Posterior cingulate gyrus (tissue), 11 donors: ENCODE data around the gene XKR3.
"Not testable (repeated sequence)": the region's sequence is repeated elsewhere in the genome, so short reads cannot be mapped to it uniquely, and the experiment has no call there.

ENCODE experiments used
- DNase-seq, 10 donors: peaks; one replicate each; pipeline versions ENCODE4 v3.0.0 to v3.0.0-alpha.2; 2020 to 2021; ENCODE audit warnings: mixed read lengths in 3 of 10
- intact Hi-C: fragments of 100-400 bp; cut with DNase I; formaldehyde crosslinking; loops from one replicate; pipeline ENCODE4 v1.15.1; 2023

The XKR3 gene

GRCh38 chr22:16749282-16749681 lies 75.9 kb downstream of the XKR3 start:
- peak in 1 of 10 donors; percentile 30 for DNase-seq
- intact Hi-C loops: not testable (repeated sequence)

GRCh38 chr22:16748160-16748929 lies 76.9 kb downstream of the XKR3 start:
- peak in 3 of 10 donors; percentile 11 to 66 (median 66) for DNase-seq
- intact Hi-C loops: not testable (repeated sequence)

- intact Hi-C loops, DNase-seq: not testable (repeated sequence)
Observed at GRCh38 chr22:16747266-16748159, 77.7 kb downstream of the XKR3 start.

GRCh38 chr22:16734271-16734670 lies 90.9 kb downstream of the XKR3 start:
- DNase-seq, intact Hi-C loops: not testable (repeated sequence)
